Neural crest cell (in vitro differentiated cells): ENCODE measurements around the gene SLU7. TPM values are rescaled to one million over a fixed set of nuclear protein-coding genes. Genes with fewer than 3 reads are reported as not detected.
A peak's percentile ranks its signal among the peaks of the same experiment; 100 is the strongest.

ENCODE experiments used
- DNase-seq: peaks from one replicate; pipeline ENCODE4 v3.0.0; 2021; ENCODE audit warnings: low read depth, mixed read lengths, low spot score
- H3K27ac Mint-ChIP-seq: one replicate; pipeline ENCODE4 v1.8.0; 2021; ENCODE audit warnings: mild to moderate bottlenecking, mixed read lengths; ENCODE audit not compliant: unreplicated experiment
- H3K27me3 Mint-ChIP-seq: 2 replicates; pipeline ENCODE4 v1.8.0; 2021; ENCODE audit warnings: low read depth, mild to moderate bottlenecking, mixed read lengths
- H3K36me3 Mint-ChIP-seq: 2 replicates; pipeline ENCODE4 v1.8.0; 2021; ENCODE audit warnings: low read depth, mild to moderate bottlenecking, mixed read lengths
- H3K4me1 Mint-ChIP-seq: 2 replicates; pipeline ENCODE4 v1.8.0; 2021; ENCODE audit warnings: mixed read lengths
- H3K4me3 Mint-ChIP-seq: one replicate; pipeline ENCODE4 v1.8.0; 2021; ENCODE audit warnings: mild to moderate bottlenecking, mixed read lengths
- H3K9me3 Mint-ChIP-seq: 2 replicates; pipeline ENCODE4 v1.8.0; 2021; ENCODE audit warnings: mixed read lengths
- CTCF ChIP-seq: fragments of 200-600 bp; sonication (generic); conservative IDR thresholded peaks from 2 replicates; pipeline ENCODE4 v1.5.0; 2021; ENCODE audit warnings: antibody characterized with exemption, mild to moderate bottlenecking
- total RNA-seq: library from RNA; stranded (reverse); gene quantifications from 2 replicates; pipeline ENCODE4 v1.2.1, GENCODE V29; 2021

Gene SLU7
- total RNA-seq, 1 donor from 2014 or later = 26.2 TPM

GRCh38 chr5:160369990-160370712 is 48.7 kb downstream of the SLU7 start, which contains the start of gene C1QTNF2:
Gene C1QTNF2, minus strand, starts transcription at chr5:160370626. Its CDS starts 15,615 bp downstream, at chr5:160355011.
- Mint-ChIP-seq H3K27ac (no peak within 1 kb of the TSS), H3K27me3 (peaks cover 68% of the 10 kb centered on the region)

GRCh38 chr5:160367885-160368284 is 51.0 kb downstream of the SLU7 start:
- H3K4me3 Mint-ChIP-seq = no peak overlapping the region
- H3K27ac Mint-ChIP-seq = no peak overlapping the region
- no peak for DNase-seq
- no peak for TF ChIP-seq CTCF
- peaks cover 53% of the 10 kb centered on the region for H3K27me3 Mint-ChIP-seq
- H3K36me3 Mint-ChIP-seq = no peaks in the 10 kb centered on the region
- H3K4me1 Mint-ChIP-seq = peaks cover 28% of the 10 kb centered on the region
- no peaks in the 10 kb centered on the region for H3K9me3 Mint-ChIP-seq

More at GRCh38 chr5:160369990-160370712, 48.7 kb downstream of the SLU7 start, which contains the start of gene C1QTNF2:
- H3K9me3 Mint-ChIP-seq = no peaks in the 10 kb centered on the region
- H3K4me1 Mint-ChIP-seq = peaks cover 14% of the 10 kb centered on the region
- peak within 1 kb of the TSS; percentile 73 for H3K4me3 Mint-ChIP-seq
- TF ChIP-seq CTCF = no peak
- peak; percentile 31 for DNase-seq
- no peaks in the 10 kb centered on the region for H3K36me3 Mint-ChIP-seq

- no peak for TF ChIP-seq CTCF
- DNase-seq = no peak
- Mint-ChIP-seq H3K4me3 (no peak overlapping the region), H3K4me1 (peaks cover 28% of the 10 kb centered on the region), H3K9me3 (no peaks in the 10 kb centered on the region), H3K27ac (no peak overlapping the region), H3K36me3 (no peaks in the 10 kb centered on the region), H3K27me3 (peaks cover 47% of the 10 kb centered on the region)
Observed at GRCh38 chr5:160367261-160367660, 51.6 kb downstream of the SLU7 start.

GRCh38 chr5:160366230-160366629 is 52.7 kb downstream of the SLU7 start:
- Mint-ChIP-seq H3K27me3 (peaks cover 40% of the 10 kb centered on the region), H3K9me3 (no peaks in the 10 kb centered on the region), H3K36me3 (no peaks in the 10 kb centered on the region), H3K4me3 (no peak overlapping the region), H3K27ac (no peak overlapping the region), H3K4me1 (peaks cover 28% of the 10 kb centered on the region)
- TF ChIP-seq CTCF = no peak
- no peak for DNase-seq

- DNase-seq = no peak
- Mint-ChIP-seq H3K27ac (peak overlapping the region; percentile 51), H3K9me3 (no peaks in the 10 kb centered on the region)
Observed at GRCh38 chr5:160363660-160364395, 55.1 kb downstream of the SLU7 start.

More at GRCh38 chr5:160363660-160364395, 55.1 kb downstream of the SLU7 start:
- Mint-ChIP-seq H3K36me3 (no peaks in the 10 kb centered on the region), H3K4me3 (no peak overlapping the region), H3K27me3 (peaks cover 16% of the 10 kb centered on the region), H3K4me1 (peaks cover 20% of the 10 kb centered on the region)
- TF ChIP-seq CTCF = no peak
